BLaER1 treated with 17β-estradiol and CSF1 and Interleukin-3, amounts not matched to agents 10 nM and 100 nM (cell line): Measurements from ENCODE around the gene RSPH1.
A peak's percentile ranks its signal among the peaks of the same experiment; 100 is the strongest.

Experiments
- H3K27ac ChIP-seq, 11 experiments: shearing (Covaris generic); formaldehyde crosslinking; 2 replicates each; pipeline ENCODE4 v1.8.1; 2022
- H3K27me3 ChIP-seq, 11 experiments: shearing (Covaris generic); formaldehyde crosslinking; 2 replicates each; pipeline ENCODE4 v1.8.1; 2022
- H3K36me3 ChIP-seq, 11 experiments: shearing (Covaris generic); formaldehyde crosslinking; 2 replicates each; pipeline ENCODE4 v1.8.1; 2022
- H3K4me1 ChIP-seq, 10 experiments: shearing (Covaris generic); formaldehyde crosslinking; 2 replicates each; pipeline ENCODE4 v1.8.1; 2022
- H3K4me2 ChIP-seq, 11 experiments: shearing (Covaris generic); formaldehyde crosslinking; 2 replicates each; pipeline ENCODE4 v1.8.1; 2022
- H3K4me3 ChIP-seq, 10 experiments: shearing (Covaris generic); formaldehyde crosslinking; 2 replicates each; pipeline ENCODE4 v1.8.1; 2022
- H3K9ac ChIP-seq, 11 experiments: shearing (Covaris generic); formaldehyde crosslinking; 2 replicates each; pipeline ENCODE4 v1.8.1; 2022
- H3K9me3 ChIP-seq, 11 experiments: shearing (Covaris generic); formaldehyde crosslinking; replicated peaks in 1 of 11; 2 replicates each; pipeline ENCODE4 v1.8.1; 2022
- H4K20me1 ChIP-seq, 11 experiments: shearing (Covaris generic); formaldehyde crosslinking; 2 replicates each; pipeline ENCODE4 v1.8.1; 2022
- Cebpa-rat ChIP-seq, 11 experiments: shearing (Covaris generic); IDR thresholded peaks; 2 replicates each; pipeline ENCODE4 v1.8.1; 2022

RSPH1 gene

GRCh38 chr21:42493109-42494060 is 2.6 kb downstream of the RSPH1 start:
- H3K4me2 ChIP-seq = no peak overlapping the region
- no peaks in the 10 kb centered on the region for H3K36me3 ChIP-seq
- peaks cover 4 to 24% (median 19%) of the 10 kb centered on the region in 10 experiments; a peak in 19 of 20 replicates for H3K4me1 ChIP-seq
- no peak overlapping the region for H3K9ac ChIP-seq
- peaks cover 0 to 8% (median 0%) of the 10 kb centered on the region in 11 experiments; a peak in 1 of 22 replicates for H3K27me3 ChIP-seq
- peaks cover 0 to 3% (median 0%) of the 10 kb centered on the region in 11 experiments; a peak in 1 of 22 replicates for H4K20me1 ChIP-seq
- no peak for TF ChIP-seq Cebpa-rat (IDR thresholded peaks at IDR 0.05)
- no peak overlapping the region for H3K27ac ChIP-seq
- H3K9me3 ChIP-seq = peaks cover 0 to 10% (median 7%) of the 10 kb centered on the region in 11 experiments; a peak in 10 of 22 replicates
- no peak overlapping the region for H3K4me3 ChIP-seq

- no peaks in the 10 kb centered on the region for H3K36me3 ChIP-seq
- TF ChIP-seq Cebpa-rat (IDR thresholded peaks at IDR 0.05) = no peak
- H3K9me3 ChIP-seq = peaks cover 0 to 10% (median 7%) of the 10 kb centered on the region in 11 experiments; a peak in 10 of 22 replicates
- H3K4me3 ChIP-seq = no peak overlapping the region
- H3K9ac ChIP-seq = no peak overlapping the region
- H3K27ac ChIP-seq = no peak overlapping the region
- peaks cover 4 to 24% (median 19%) of the 10 kb centered on the region in 10 experiments; a peak in 19 of 20 replicates for H3K4me1 ChIP-seq
- peak overlapping the region in 8 of 11 experiments; percentile 1 to 54 (median 23); a peak in 12 of 22 replicates for H3K4me2 ChIP-seq
- H3K27me3 ChIP-seq = peaks cover 0 to 8% (median 0%) of the 10 kb centered on the region in 11 experiments; a peak in 1 of 22 replicates
- H4K20me1 ChIP-seq = peaks cover 0 to 3% (median 0%) of the 10 kb centered on the region in 11 experiments; a peak in 1 of 22 replicates
Measured at GRCh38 chr21:42492201-42492600, 3.8 kb downstream of the RSPH1 start.

- Histone ChIP-seq H3K36me3 (no peaks in the 10 kb centered on the region), H3K27ac (no peak overlapping the region), H4K20me1 (peaks cover 0 to 3% (median 0%) of the 10 kb centered on the region in 11 experiments; a peak in 1 of 22 replicates), H3K4me2 (no peak overlapping the region), H3K9ac (no peak overlapping the region), H3K9me3 (peaks cover 0 to 10% (median 7%) of the 10 kb centered on the region in 11 experiments; a peak in 10 of 22 replicates), H3K27me3 (peaks cover 0 to 8% (median 0%) of the 10 kb centered on the region in 11 experiments; a peak in 1 of 22 replicates), H3K4me1 (peaks cover 4 to 24% (median 15%) of the 10 kb centered on the region in 10 experiments; a peak in 19 of 20 replicates), H3K4me3 (no peak overlapping the region)
- TF ChIP-seq Cebpa-rat (IDR thresholded peaks at IDR 0.05) = no peak
Measured at GRCh38 chr21:42491328-42491727, 4.7 kb downstream of the RSPH1 start.

- no peak for TF ChIP-seq Cebpa-rat (IDR thresholded peaks at IDR 0.05)
- Histone ChIP-seq H3K27me3 (peaks cover 0 to 8% (median 0%) of the 10 kb centered on the region in 11 experiments; a peak in 1 of 22 replicates), H3K27ac (no peak overlapping the region), H3K36me3 (no peaks in the 10 kb centered on the region), H3K9me3 (peaks cover 0 to 10% (median 7%) of the 10 kb centered on the region in 11 experiments; a peak in 10 of 22 replicates), H3K9ac (no peak overlapping the region), H4K20me1 (peaks cover 0 to 3% (median 0%) of the 10 kb centered on the region in 11 experiments; a peak in 1 of 22 replicates), H3K4me2 (no peak overlapping the region), H3K4me1 (peaks cover 3 to 27% (median 18%) of the 10 kb centered on the region in 10 experiments; a peak in 19 of 20 replicates), H3K4me3 (no peak overlapping the region)
Measured at GRCh38 chr21:42490720-42491119, 5.3 kb downstream of the RSPH1 start.

GRCh38 chr21:42489991-42490390 is 6.0 kb downstream of the RSPH1 start:
- no peak overlapping the region for H3K27ac ChIP-seq
- H3K4me3 ChIP-seq = no peak overlapping the region
- H3K36me3 ChIP-seq = no peaks in the 10 kb centered on the region
- H3K9ac ChIP-seq = no peak overlapping the region
- H3K27me3 ChIP-seq = peaks cover 0 to 8% (median 0%) of the 10 kb centered on the region in 11 experiments; a peak in 1 of 22 replicates
- H3K4me2 ChIP-seq = no peak overlapping the region
- no peaks in the 10 kb centered on the region for H4K20me1 ChIP-seq
- H3K4me1 ChIP-seq = peaks cover 0 to 22% (median 14%) of the 10 kb centered on the region in 10 experiments; a peak in 11 of 20 replicates
- H3K9me3 ChIP-seq = peaks cover 0 to 10% (median 7%) of the 10 kb centered on the region in 11 experiments; a peak in 10 of 22 replicates
- TF ChIP-seq Cebpa-rat (IDR thresholded peaks at IDR 0.05) = no peak

GRCh38 chr21:42489006-42489563 is 6.9 kb downstream of the RSPH1 start:
- H3K9ac ChIP-seq = no peak overlapping the region
- H3K27ac ChIP-seq = no peak overlapping the region
- H4K20me1 ChIP-seq = no peaks in the 10 kb centered on the region
- peaks cover 0 to 22% (median 14%) of the 10 kb centered on the region in 10 experiments; a peak in 11 of 20 replicates for H3K4me1 ChIP-seq
- no peaks in the 10 kb centered on the region for H3K36me3 ChIP-seq
- H3K9me3 ChIP-seq = peaks cover 0 to 10% (median 7%) of the 10 kb centered on the region in 11 experiments; a peak in 10 of 22 replicates
- H3K27me3 ChIP-seq = peaks cover 0 to 8% (median 0%) of the 10 kb centered on the region in 11 experiments; a peak in 1 of 22 replicates
- no peak overlapping the region for H3K4me3 ChIP-seq
- no peak for TF ChIP-seq Cebpa-rat (IDR thresholded peaks at IDR 0.05)
- H3K4me2 ChIP-seq = no peak overlapping the region

- no peaks in the 10 kb centered on the region for H3K36me3 ChIP-seq
- no peak overlapping the region for H3K27ac ChIP-seq
- H3K9me3 ChIP-seq = peaks cover 0 to 10% (median 7%) of the 10 kb centered on the region in 11 experiments; a peak in 10 of 22 replicates
- no peak overlapping the region for H3K4me3 ChIP-seq
- peaks cover 0 to 14% (median 8%) of the 10 kb centered on the region in 10 experiments; a peak in 10 of 20 replicates for H3K4me1 ChIP-seq
- TF ChIP-seq Cebpa-rat (IDR thresholded peaks at IDR 0.05) = no peak
- H3K4me2 ChIP-seq = peak overlapping the region in 7 of 11 experiments; percentile 3 to 57 (median 20); a peak in 10 of 22 replicates
- no peaks in the 10 kb centered on the region for H4K20me1 ChIP-seq
- H3K9ac ChIP-seq = no peak overlapping the region
- H3K27me3 ChIP-seq = no peaks in the 10 kb centered on the region
Measured at GRCh38 chr21:42486531-42486930, 9.5 kb downstream of the RSPH1 start.

GRCh38 chr21:42486072-42486471 is 10.0 kb downstream of the RSPH1 start:
- H3K4me1 ChIP-seq = peaks cover 0 to 14% (median 8%) of the 10 kb centered on the region in 10 experiments; a peak in 10 of 20 replicates
- H3K4me3 ChIP-seq = no peak overlapping the region
- H3K27me3 ChIP-seq = no peaks in the 10 kb centered on the region
- H3K36me3 ChIP-seq = no peaks in the 10 kb centered on the region
- H3K9ac ChIP-seq = no peak overlapping the region
- no peak overlapping the region for H3K27ac ChIP-seq
- peak overlapping the region in 7 of 11 experiments; percentile 3 to 57 (median 20); a peak in 10 of 22 replicates for H3K4me2 ChIP-seq
- peaks cover 0 to 10% (median 7%) of the 10 kb centered on the region in 11 experiments; a peak in 10 of 22 replicates for H3K9me3 ChIP-seq
- no peaks in the 10 kb centered on the region for H4K20me1 ChIP-seq
- no peak for TF ChIP-seq Cebpa-rat (IDR thresholded peaks at IDR 0.05)
